ENCODE data around the gene SIX5. TPM values are rescaled to one million over a fixed set of nuclear protein-coding genes. Genes with fewer than 3 reads are reported as not detected.
"Not testable (repeated sequence)": the region's sequence is repeated elsewhere in the genome, so short reads cannot be mapped to it uniquely, and the experiment has no call there.

Gene SIX5
- total RNA-seq, 2 donors from 2014 or later: 15.6 to 21.1 TPM

- intact Hi-C loops (cut with DNase I): no loop called here
- ATAC-seq (peak; percentile 99), DNase-seq (peak; percentile 97)
Observed at GRCh38 chr19:45730368-45731288, 38.4 kb downstream of the SIX5 start, which contains the start of gene FBXO46. Gene FBXO46, minus strand, starts transcription at chr19:45730896. Its CDS starts 17,401 bp downstream, at chr19:45713495.

GRCh38 chr19:45729800-45730290 lies 39.2 kb downstream of the SIX5 start:
- intact Hi-C loops (cut with DNase I): no loop called here
- no peak for ATAC-seq
- DNase-seq: no peak

DNA sequence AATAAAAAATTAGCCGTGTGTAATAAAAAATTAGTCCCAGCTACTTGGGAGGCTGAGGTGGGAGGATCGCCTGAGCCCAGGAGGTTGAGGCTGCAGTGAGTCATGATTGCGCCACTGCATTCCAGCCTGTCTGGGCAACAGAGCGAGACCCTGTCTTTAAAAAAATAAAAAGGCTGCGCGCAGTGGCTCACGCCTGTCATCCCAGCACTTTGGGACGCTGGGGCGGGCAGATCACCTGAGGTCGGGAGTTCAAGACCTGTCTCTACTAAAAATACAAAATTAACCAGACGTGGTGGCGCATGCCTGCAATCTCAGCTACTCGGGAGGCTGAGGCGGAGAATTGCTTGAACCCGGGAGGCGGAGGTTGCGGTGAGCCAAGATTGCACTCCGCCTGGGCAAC lies 40.4 kb downstream of the SIX5 start:
- DNase-seq; ATAC-seq; intact Hi-C loops (cut with DNase I): not testable (repeated sequence)

DNA sequence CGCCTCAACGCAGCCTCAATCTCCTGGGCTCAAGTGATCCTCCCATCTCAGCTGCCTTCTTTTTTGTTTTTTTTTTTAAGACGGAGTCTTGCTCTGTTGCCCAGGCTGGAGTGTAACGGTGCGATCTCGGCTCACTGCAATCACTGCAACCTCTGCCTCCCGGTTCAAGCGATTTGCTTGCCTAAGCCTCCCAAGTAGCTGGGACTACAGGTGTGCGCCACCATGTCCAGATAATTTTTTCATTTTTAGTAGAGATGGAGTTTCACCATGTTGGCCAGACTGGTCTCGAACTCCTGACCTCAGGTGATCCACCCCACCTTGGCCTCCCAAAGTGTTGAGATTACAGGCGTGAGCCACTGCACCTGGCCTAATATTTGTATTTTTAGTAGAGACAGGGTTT lies 49.0 kb downstream of the SIX5 start:
- DNase-seq; ATAC-seq; intact Hi-C loops (cut with DNase I): not testable (repeated sequence)

GRCh38 chr19:45717983-45718650 lies 50.9 kb downstream of the SIX5 start:
- DNase-seq (peak; percentile 44), ATAC-seq (peak in 1 of 2 donors; percentile 0)
- intact Hi-C loops (cut with DNase I): loop anchor here (5.0 kb wide), 1 partner anchor 49 kb away; the partner anchor contains the start of gene SIX5 (in 2 of the 2)

GRCh38 chr19:45717131-45717982 lies 51.7 kb downstream of the SIX5 start:
- intact Hi-C loops (cut with DNase I): loop anchor here (5.0 kb wide), 1 partner anchor 50 kb away; the partner anchor contains the start of gene SIX5 (in 2 of the 2)
- ATAC-seq (peak; percentile 98), DNase-seq (peak; percentile 99)

DNA sequence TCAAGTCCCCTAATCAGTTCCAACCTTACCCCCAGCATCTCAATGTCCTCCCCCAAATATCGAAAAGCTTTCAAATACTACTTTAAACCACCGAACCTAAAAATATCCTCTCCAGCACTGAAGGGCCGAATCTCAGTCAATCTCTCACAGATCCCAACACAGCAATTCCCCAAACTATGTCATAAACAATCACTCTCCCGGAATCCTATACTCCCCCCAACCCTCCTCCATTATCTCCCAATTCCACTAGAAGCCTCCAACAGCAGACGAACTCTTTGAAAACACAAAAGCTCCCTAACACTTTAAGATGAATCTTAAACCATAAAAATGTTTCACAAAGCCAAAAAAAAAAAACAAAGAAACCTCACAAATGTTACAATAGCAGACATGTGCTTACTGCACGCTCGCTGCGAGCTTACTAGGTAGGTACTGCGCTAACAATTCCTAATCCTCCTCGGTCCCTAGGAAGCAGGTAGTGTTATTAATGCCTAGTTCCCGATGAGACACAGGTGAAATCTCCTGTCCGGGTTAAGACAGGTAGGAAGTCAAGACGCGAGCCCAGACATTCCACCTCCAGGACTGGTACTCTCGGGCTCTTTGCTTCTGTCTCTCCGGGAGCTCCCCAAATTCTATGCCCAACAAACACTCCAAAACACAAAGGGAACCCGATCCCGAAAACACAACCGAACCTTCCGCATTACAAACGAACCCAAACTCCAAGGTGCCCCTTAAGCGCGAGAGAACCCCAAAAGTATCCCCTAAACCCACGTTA lies 52.5 kb downstream of the SIX5 start:
- intact Hi-C loops (cut with DNase I): loop anchor here (5.0 kb wide), 1 partner anchor 51 kb away; the partner anchor contains the start of gene SIX5 (in 2 of the 2)
- DNase-seq: no peak
- peak in 1 of 2 donors; percentile 1 for ATAC-seq

GRCh38 chr19:45715139-45715538 lies 53.9 kb downstream of the SIX5 start:
- ATAC-seq (no peak), DNase-seq (no peak)
- intact Hi-C loops (cut with DNase I): loop anchor here (5.0 kb wide), 1 partner anchor 52 kb away; the partner anchor contains the start of gene SIX5 (in 2 of the 2)

Other genes with a start within 250 kb of the SIX5 start
- gene OPA3, start 184.4 kb downstream of the SIX5 start, total RNA-seq: 10 to 100 TPM; 19.1 to 27.1 TPM
- 10 to 100 TPM in 1 of 2 donors, 1 to 10 TPM in 1; 5.2 to 17.7 TPM for gene GPR4, start 167.0 kb downstream of the SIX5 start, total RNA-seq
- 10 to 100 TPM; 30.1 to 34.8 TPM for gene EML2, start 129.9 kb downstream of the SIX5 start, total RNA-seq
- 10 to 100 TPM in 1 of 2 donors, 1 to 10 TPM in 1; 7.2 to 11.0 TPM for gene GIPR, start 101.0 kb downstream of the SIX5 start, total RNA-seq
- gene SNRPD2, start 77.3 kb downstream of the SIX5 start, total RNA-seq: 100 to 1,000 TPM; 251 to 270 TPM
- gene QPCTL, start 76.6 kb downstream of the SIX5 start, total RNA-seq: 1 to 10 TPM; 2.9 to 3.2 TPM
- 10 to 100 TPM in 1 of 2 donors, 1 to 10 TPM in 1; 9.6 to 10.8 TPM for gene FBXO46, start 38.4 kb downstream of the SIX5 start, total RNA-seq
- gene MEIOSIN, start 35.8 kb downstream of the SIX5 start, total RNA-seq: under 1 TPM; 0.21 to 0.24 TPM
- gene DMPK, start 13.2 kb upstream of the SIX5 start, total RNA-seq: 100 to 1,000 TPM; 200 to 241 TPM
- gene DMWD, start 23.6 kb upstream of the SIX5 start, total RNA-seq: 10 to 100 TPM; 55.3 to 57.7 TPM
- not detected for gene RSPH6A, start 46.1 kb upstream of the SIX5 start, total RNA-seq
- gene SYMPK, start 93.9 kb upstream of the SIX5 start, total RNA-seq: 10 to 100 TPM; 29.0 to 29.6 TPM
- gene FOXA3, start 95.1 kb upstream of the SIX5 start, total RNA-seq: not detected
- gene IRF2BP1, start 116.9 kb upstream of the SIX5 start, total RNA-seq: 10 to 100 TPM; 18.3 to 21.3 TPM
- gene MYPOP, start 133.4 kb upstream of the SIX5 start, total RNA-seq: 10 to 100 TPM in 1 of 2 donors, 1 to 10 TPM in 1; 9.3 to 12.8 TPM
- gene NANOS2, start 145.5 kb upstream of the SIX5 start, total RNA-seq: not detected
- gene NOVA2, start 204.6 kb upstream of the SIX5 start, total RNA-seq: 1 to 10 TPM; 4.2 to 5.8 TPM
- gene CCDC61, start 226.2 kb upstream of the SIX5 start, total RNA-seq: 10 to 100 TPM; 10.0 to 10.8 TPM